Colonic mucosa (tissue), 4 donors: ENCODE data around the gene CUL9. TPM values are rescaled to one million over a fixed set of nuclear protein-coding genes. Genes with fewer than 3 reads are reported as not detected.

Source experiments
- DNase-seq: peaks from one replicate; pipeline ENCODE4 v3.0.0-alpha.2; 2020
- H3K27ac ChIP-seq: fragments of 200-600 bp; one replicate; pipeline ENCODE4 v1.8.0; 2021
- H3K27me3 ChIP-seq: fragments of 200-600 bp; one replicate; pipeline ENCODE4 v1.8.0; 2021
- H3K36me3 ChIP-seq: fragments of 200-600 bp; one replicate; pipeline ENCODE4 v1.8.0; 2021
- H3K4me1 ChIP-seq: fragments of 200-600 bp; one replicate; pipeline ENCODE4 v1.8.0; 2021; ENCODE audit warnings: mild to moderate bottlenecking
- H3K4me3 ChIP-seq: fragments of 200-600 bp; one replicate; pipeline ENCODE4 v1.8.0; 2021
- H3K9ac ChIP-seq, 2 donors: one replicate each; pipeline ENCODE4 v1.7.0; 2013; ENCODE audit warnings: control low read depth in 2 of 2, low read depth in 2 of 2, low read length in 2 of 2
- H3K9me3 ChIP-seq: fragments of 200-600 bp; one replicate; pipeline ENCODE4 v1.8.0; 2021
- intact Hi-C: fragments of 100-400 bp; cut with DNase I; formaldehyde crosslinking; loops from one replicate; pipeline ENCODE4 v1.14.1; 2022
- total RNA-seq, 2 donors: library from RNA; stranded (reverse); fragmentation: NEBNext Ultra II Directional in 1 of 2; extraction: Animal tissue kit (Norgen Biotek cat#: 25700) in 1 of 2; gene quantifications; one replicate each; pipeline ENCODE4 v1.2.1, GENCODE V29; 2021
- TF ChIP-seq, protein P1 (sequence below): fragments of 200-600 bp; IDR thresholded peaks from one replicate; pipeline ENCODE4 v1.8.0; 2022; ENCODE audit warnings: antibody characterized with exemption, mild to moderate bottlenecking
- donor health status: healthy.
- donor health status: DM: no; HTN: no; CAD: no.
- donor health status: DM: no; HTN: no; CAD: no.

Gene CUL9
- total RNA-seq, 2 donors from 2014 or later = 23.4 to 36.9 TPM

DNA sequence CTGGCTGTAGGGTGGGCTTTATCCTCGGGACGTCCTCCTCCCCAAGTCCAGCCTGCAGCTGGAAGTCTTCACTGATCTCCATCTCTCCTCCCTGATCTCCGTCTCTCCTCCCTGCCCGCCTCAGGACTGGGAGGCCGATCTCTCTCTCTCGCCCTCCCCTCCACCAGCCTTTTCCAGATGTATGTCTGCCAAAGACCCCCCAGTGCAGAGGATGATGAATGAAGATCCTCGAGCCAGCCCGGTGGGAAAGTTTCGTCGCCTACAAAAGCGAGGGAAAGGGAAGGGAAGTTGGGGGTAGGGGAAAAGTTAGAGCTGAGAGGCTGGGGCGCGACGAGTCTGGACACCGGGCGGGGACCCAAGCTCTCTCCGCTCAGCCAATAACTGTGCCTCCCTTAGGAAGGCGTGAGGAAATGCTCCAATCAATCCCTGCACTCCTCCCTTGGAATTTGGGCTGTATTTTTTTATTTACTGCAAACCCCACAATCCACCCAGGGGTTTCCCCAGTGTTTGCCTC lies 11.5 kb upstream of the CUL9 start:
- DNase-seq = no peak
- no peaks in the 10 kb centered on the region for H3K27me3 ChIP-seq
- H3K9me3 ChIP-seq = no peaks in the 10 kb centered on the region
- intact Hi-C loops = no loop called here
- H3K4me1 ChIP-seq = peaks cover 14% of the 10 kb centered on the region
- peak overlapping the region; percentile 96 for H3K4me3 ChIP-seq
- H3K9ac ChIP-seq = peak overlapping the region; percentile 66 to 90
- H3K36me3 ChIP-seq = no peaks in the 10 kb centered on the region
- peak overlapping the region; percentile 86 for H3K27ac ChIP-seq
- TF ChIP-seq, protein P1, sequence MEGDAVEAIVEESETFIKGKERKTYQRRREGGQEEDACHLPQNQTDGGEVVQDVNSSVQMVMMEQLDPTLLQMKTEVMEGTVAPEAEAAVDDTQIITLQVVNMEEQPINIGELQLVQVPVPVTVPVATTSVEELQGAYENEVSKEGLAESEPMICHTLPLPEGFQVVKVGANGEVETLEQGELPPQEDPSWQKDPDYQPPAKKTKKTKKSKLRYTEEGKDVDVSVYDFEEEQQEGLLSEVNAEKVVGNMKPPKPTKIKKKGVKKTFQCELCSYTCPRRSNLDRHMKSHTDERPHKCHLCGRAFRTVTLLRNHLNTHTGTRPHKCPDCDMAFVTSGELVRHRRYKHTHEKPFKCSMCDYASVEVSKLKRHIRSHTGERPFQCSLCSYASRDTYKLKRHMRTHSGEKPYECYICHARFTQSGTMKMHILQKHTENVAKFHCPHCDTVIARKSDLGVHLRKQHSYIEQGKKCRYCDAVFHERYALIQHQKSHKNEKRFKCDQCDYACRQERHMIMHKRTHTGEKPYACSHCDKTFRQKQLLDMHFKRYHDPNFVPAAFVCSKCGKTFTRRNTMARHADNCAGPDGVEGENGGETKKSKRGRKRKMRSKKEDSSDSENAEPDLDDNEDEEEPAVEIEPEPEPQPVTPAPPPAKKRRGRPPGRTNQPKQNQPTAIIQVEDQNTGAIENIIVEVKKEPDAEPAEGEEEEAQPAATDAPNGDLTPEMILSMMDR = no peak

DNA sequence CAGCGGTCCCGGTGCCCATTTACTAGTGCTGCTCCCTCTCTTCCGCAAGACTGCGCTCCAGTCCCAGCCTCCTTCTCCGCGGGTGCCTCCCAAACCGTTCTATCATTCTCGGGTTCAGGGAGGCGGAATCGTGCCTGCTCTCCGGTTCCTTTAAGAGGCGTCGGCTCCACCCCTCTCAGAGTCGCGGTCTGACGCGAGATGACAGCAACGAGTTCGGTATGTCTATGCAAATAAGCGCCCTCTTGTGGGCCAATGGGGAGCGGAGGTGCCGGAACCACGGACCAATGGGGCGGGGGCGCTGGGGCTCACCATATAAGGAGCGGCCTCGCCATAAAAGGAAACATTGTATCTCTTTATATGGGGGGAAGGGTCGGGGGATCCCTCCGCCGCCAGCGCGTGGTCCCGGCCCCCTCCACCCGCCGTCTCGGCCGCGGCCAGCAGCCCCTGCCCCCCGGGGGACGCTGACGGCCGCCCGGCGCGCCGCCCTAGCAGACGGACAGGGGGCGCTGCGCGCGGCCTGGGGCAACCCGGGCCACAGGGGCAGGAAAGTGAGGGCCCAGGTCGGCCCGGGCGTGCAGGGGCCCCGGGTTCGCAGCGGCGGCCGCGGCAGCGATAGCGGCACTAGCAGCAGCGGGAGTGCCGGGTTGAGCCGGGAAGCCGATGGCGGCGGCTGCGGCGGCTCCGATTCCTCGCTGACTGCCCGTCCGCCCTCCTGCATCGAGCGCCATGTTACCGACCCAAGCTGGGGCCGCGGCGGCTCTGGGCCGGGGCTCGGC lies 10.9 kb upstream of the CUL9 start, which contains the start of gene SRF:
SRF (plus strand) TSS at position 339 of the 776 bp plus-strand sequence; CDS start at position 727, 388 bp downstream.
- Histone ChIP-seq H3K9ac (peak within 1 kb of the TSS; percentile 90 to 97), H3K27me3 (no peaks in the 10 kb centered on the region)
- intact Hi-C loops = no loop called here

DNA sequence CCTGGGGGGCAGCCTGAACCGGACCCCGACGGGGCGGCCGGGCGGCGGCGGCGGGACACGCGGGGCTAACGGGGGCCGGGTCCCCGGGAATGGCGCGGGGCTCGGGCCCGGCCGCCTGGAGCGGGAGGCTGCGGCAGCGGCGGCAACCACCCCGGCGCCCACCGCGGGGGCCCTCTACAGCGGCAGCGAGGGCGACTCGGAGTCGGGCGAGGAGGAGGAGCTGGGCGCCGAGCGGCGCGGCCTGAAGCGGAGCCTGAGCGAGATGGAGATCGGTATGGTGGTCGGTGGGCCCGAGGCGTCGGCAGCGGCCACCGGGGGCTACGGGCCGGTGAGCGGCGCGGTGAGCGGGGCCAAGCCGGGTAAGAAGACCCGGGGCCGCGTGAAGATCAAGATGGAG lies 10.3 kb upstream of the CUL9 start:
- Histone ChIP-seq H3K27me3 (no peaks in the 10 kb centered on the region), H3K27ac (peak overlapping the region; percentile 86), H3K9ac (peak overlapping the region; percentile 84 to 97), H3K36me3 (peaks cover 4% of the 10 kb centered on the region), H3K4me3 (peak overlapping the region; percentile 96), H3K9me3 (no peaks in the 10 kb centered on the region), H3K4me1 (peaks cover 21% of the 10 kb centered on the region)
- intact Hi-C loops = no loop called here
- DNase-seq = no peak
- TF ChIP-seq, protein P1 = no peak

More for the DNA sequence above, 10.9 kb upstream of the CUL9 start, which contains the start of gene SRF:
- Histone ChIP-seq H3K27ac (peak within 1 kb of the TSS; percentile 86), H3K36me3 (peaks cover 4% of the 10 kb centered on the region), H3K4me1 (peaks cover 19% of the 10 kb centered on the region), H3K9me3 (no peaks in the 10 kb centered on the region), H3K4me3 (peak within 1 kb of the TSS; percentile 96)
- peak; percentile 100 for DNase-seq
- TF ChIP-seq, protein P1 = peak; percentile 57

DNA sequence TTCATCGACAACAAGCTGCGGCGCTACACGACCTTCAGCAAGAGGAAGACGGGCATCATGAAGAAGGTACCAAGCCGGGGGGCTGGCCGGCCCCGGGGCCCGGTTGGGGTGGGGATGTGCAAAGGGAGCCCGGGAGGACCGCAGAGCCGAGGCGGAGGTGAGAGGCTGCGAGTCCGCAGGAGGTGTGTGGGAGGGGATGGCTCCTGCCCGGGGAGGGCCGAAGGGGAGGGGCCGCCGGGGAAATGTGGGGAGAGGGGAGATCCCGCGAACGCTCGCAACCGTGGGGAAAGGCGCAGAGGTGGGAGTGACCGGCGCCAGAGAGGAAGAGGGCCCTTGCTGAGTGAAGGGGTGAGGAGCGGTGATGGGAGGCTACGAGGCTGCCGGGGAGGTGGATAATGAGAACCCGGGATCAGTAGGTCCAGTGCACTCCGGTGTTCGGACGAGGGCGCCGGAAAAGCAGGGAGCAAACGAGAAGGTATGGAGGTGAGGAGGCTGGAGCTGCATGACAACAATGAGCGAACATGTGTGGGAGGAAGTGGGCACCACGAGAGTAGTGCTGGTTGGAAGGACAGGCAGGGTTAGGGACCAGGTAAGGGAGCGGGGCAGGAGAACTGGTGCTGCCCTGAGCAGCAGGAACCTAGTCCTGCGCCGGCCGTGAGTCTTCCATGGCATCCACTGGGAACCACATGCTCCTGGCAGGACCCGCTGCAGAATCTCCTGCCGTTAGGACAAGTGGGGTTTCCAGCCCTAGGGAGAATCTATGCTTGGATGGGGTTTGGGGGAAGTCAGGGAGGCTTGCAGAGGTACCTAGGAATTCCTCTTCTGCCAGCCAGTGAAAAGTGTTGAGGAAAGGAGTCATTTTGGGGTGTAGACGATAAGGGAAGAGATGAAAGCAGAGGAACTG lies 9.6 kb upstream of the CUL9 start:
- H3K27ac ChIP-seq = peak overlapping the region; percentile 86
- peak overlapping the region; percentile 84 to 97 for H3K9ac ChIP-seq
- TF ChIP-seq, protein P1 = no peak
- intact Hi-C loops = no loop called here
- H3K4me1 ChIP-seq = peaks cover 21% of the 10 kb centered on the region
- no peaks in the 10 kb centered on the region for H3K9me3 ChIP-seq
- H3K27me3 ChIP-seq = no peaks in the 10 kb centered on the region
- peak; percentile 68 for DNase-seq
- peak overlapping the region; percentile 96 for H3K4me3 ChIP-seq
- peaks cover 4% of the 10 kb centered on the region for H3K36me3 ChIP-seq

DNA sequence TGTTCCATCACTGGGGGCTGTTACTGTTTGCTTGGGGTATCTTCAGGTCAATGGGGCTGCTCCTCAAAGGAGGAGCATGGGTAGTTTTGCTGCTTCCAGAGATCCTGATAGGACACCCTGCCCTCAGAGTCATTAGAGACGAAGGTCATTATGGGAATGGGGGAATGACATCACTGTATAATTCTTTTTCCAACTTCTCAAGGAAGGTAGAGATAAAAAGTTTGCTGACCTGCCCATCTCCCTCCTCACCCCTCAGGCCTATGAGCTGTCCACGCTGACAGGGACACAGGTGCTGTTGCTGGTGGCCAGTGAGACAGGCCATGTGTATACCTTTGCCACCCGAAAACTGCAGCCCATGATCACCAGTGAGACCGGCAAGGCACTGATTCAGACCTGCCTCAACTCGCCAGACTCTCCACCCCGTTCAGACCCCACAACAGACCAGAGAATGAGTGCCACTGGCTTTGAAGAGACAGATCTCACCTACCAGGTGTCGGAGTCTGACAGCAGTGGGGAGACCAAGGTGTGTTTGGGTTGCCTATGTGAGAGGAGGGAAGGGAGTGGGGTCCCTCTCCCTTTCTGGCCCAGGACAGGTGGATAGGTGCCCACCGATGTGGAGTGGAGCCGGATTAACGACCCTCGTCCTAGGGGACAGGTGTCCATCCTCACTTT lies 8.3 kb upstream of the CUL9 start:
- peak overlapping the region; percentile 86 for H3K27ac ChIP-seq
- no peaks in the 10 kb centered on the region for H3K27me3 ChIP-seq
- TF ChIP-seq, protein P1 = no peak
- H3K9ac ChIP-seq = peak overlapping the region; percentile 68 to 84
- H3K4me1 ChIP-seq = peaks cover 21% of the 10 kb centered on the region
- intact Hi-C loops = no loop called here
- H3K4me3 ChIP-seq = peak overlapping the region; percentile 30
- DNase-seq = peak; percentile 28
- H3K36me3 ChIP-seq = peaks cover 7% of the 10 kb centered on the region
- no peaks in the 10 kb centered on the region for H3K9me3 ChIP-seq
